Ureter (tissue), 1 donor: ENCODE data around the gene FDXR. TPM values are rescaled to one million over a fixed set of nuclear protein-coding genes. Genes with fewer than 3 reads are reported as not detected.

Experiments
- DNase-seq: peaks from one replicate; pipeline ENCODE4 v3.0.0-alpha.2; 2020; ENCODE audit warnings: low spot score
- total RNA-seq: library from RNA; stranded (reverse); gene quantifications from one replicate; pipeline ENCODE4 v1.2.4, GENCODE V29; 2023
- donor health status: DM: yes; HTN: yes; CAD: no.

FDXR gene
- total RNA-seq, 1 donor from 2014 or later: 18.4 TPM

DNA sequence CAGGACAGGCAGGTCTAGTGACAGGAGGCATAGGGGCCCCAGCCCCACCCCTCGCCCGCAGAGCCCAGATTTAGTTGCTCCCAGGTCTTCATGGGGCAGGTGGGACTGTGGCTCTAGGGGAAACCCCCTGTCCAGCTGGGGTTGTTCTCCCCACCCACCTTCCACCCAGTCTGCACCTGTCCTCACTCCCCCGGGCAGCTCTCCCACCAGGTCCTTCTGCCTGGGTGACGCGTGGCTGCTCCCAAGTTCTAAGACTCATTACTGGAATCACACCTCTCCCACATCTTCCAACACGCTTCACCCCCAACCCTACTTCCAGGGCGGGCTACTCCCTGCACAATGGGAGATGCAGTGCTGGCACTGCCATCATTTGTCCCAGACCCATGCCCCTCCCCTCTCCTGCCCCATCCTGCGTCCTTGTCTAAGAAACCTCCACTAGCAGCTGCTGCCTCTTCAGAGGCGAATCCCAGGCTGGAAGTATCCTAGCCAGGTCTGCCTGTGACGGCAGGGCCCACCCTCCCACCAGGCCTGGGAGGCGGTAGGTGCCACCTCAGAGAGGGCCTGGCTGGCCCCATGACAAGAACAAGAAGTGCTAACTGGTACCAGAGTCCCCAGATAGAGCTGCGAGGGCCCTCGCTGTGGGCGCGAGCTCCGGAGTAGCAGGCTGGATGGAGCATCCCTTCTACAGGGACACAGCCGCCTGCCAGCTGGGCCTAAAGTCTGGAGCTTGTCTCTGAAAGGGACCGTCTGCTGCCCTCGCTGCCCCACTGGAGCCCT lies 35.9 kb downstream of the FDXR start:
- DNase-seq: no peak

DNA sequence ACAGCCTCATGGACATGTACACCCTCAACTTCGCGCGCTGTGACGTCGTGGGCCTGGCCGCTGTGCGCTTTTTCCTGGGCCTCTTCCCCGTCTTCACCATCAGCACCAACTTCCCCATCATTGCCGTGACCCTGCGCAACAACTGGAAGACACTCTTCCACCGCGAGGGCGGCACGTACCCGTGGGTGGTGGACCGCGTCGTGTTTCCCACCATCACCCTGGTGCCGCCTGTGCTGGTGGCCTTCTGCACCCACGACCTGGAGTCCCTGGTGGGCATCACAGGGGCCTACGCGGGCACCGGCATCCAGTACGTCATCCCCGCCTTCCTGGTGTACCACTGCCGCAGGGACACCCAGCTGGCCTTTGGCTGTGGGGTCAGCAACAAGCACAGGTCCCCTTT lies 36.6 kb downstream of the FDXR start:
- no peak for DNase-seq

DNA sequence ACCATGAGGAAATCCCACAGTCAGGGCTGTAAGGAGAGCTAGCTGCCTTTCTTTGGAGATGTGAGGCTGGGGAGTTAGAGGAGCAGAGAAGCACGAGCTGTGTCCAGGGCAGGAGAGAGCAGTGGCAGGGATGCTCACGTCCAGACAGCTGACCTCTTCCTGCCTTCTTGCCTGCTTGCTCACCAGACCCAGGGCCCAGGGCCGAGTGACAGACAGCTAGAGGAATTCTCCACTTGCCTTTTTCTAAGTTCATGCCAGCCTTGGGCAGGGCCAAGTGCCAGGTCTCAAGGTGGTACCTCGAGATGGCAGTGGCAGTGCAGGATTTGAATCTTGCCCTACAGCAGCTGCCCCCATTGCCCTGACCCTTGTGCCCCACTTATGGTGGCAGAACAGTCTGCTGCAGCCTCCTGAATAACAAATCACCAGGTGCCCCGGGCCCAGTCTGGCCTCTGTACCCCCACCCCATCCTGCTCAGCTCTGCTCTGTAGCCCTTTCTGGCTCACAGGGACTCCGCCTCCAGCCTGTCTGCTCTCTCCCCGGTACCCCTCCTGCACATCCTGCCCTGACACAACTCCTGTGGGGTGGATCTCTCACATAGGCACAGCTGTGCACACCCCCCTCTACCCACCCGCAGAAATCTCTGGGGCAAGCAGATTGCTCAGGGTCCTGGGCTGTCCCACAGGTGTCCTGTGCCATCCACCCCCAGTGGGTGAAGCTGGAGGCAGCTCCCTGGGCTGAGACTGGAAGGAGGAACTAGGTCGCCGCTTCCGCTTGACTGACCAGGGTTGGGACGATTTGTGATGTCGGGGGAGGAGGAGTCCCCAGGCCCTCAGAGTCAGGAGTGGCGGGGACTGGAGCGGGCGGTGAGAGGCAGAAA lies 39.1 kb downstream of the FDXR start:
- no peak for DNase-seq

DNA sequence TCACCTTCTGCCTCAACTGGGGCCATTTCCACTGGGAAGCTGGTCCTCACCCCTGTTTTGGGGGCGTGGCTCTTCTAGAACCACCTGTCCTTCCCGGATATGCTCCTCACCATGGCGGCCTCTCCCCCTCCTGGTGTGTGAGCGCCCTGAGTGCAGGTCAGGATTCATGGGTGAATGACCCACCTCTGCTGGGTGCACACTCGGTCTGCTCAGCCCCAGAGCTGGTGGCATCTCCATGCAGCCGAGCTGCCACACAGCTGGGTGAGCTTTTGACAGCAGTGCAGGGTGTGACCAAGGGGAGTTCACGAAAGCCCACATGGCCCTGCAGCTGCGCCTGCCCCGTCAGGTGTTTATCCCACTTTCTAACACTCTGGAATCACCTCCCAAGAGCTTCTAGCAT lies 40.4 kb downstream of the FDXR start:
- no peak for DNase-seq

DNA sequence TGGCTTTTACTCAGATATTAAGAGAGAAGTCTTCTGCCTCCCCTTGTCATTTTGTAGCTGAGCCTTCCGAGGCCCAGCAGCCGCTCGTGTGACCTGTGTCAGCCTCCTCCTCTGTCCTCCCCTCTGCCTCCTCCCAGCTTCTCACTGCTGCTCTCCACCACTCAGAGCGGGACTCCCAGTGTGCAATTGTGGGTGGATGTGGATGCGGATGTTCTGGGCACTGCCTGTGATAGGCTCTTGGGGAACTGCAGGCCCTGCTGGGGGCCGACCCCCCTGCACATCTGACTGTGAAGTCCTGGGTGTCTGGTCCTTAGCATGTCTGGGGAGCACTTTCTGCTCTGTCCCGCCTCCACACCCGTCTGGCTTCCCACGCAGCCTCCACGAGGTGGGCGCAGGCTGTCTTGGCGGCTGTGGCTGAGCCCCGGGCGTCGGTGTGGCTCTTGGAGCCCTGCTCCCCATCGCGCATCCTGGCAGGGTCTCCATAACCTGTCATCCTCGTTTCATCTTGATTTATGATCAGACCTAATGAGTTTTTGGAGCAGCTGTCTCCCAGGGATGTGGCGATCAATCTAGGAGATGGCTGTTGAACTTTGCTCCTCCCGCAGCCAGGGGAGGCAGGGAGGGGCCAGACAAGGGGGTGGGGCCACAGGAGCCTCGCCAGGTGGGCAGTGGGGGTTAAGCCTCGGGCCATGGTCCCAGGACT lies 41.2 kb downstream of the FDXR start:
- DNase-seq: no peak

DNA sequence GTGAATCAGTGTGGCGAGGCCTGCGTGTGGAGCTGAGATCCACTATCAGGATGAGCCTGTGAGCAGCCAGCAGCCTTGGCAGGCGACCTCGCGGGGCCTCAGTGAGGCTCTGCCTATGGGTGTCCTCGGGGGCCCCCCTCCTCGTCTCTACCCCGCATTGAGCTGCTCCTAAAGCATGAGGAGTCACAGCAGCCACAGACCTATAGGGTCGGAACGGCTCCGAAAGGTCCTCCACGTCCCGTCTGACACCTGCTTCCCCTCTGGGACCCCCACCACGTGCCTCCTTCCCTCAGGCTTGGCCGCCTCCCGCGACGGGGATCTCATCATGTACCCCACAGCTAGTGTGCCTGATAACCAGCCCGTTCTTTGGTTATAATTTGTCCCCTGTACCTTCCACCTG lies 41.9 kb downstream of the FDXR start:
- no peak for DNase-seq

DNA sequence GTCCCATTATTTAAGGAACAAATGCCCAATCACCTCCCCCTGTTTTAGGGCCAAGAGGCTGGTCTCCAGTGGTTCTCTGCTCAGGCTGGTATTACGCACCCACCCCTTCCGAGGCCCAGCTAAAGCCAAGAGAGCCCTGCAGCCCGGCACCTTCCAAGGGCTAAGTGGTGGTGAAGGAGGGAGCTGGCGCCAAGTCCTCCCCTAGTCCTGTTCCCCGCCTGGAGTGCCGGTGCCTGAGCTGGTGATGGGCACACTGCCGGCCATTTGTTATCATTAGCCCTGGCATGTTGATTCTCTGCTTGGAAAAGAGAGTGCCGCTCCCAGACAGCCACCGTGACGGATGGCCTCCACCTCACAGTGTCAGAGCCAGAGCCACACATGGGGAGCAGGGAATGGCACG lies 45.0 kb downstream of the FDXR start:
- DNase-seq: no peak

DNA sequence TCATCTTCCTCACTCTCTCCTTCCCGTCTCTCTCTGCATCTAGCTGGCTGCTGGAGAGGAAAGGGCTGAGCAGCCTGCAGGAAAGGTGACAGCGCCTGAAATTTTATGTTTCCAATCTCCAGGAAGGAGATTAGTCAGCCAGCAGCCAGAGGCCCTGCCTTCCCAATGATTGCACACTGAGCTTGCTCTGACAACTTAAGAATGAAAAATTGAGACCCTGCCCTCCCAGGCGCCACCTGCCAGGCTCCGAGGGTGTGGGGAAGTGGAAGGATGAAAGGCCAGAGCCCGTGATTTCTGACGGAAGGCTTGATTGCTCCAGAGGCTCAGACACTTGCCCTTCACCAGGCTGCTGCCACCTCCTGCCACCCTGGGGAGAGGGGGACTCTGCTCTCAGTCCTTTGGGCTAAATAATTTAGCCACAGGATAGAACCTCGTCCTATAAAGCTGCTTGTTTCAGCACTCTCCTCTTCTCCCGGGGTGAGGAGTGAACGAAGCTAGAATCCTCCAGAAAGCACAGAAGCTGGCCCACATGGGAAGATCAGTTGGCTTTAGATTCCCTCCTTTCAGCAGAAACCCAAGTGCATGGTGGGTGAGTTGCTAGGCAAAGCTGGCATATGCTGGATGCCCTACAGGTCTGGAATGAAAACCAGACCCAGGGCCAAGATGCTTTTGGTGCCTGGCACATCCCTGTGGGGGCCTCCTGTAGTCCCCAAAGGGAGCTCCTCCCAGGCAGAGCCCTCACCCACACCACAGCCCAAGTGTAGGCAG lies 46.7 kb downstream of the FDXR start:
- no peak for DNase-seq

DNA sequence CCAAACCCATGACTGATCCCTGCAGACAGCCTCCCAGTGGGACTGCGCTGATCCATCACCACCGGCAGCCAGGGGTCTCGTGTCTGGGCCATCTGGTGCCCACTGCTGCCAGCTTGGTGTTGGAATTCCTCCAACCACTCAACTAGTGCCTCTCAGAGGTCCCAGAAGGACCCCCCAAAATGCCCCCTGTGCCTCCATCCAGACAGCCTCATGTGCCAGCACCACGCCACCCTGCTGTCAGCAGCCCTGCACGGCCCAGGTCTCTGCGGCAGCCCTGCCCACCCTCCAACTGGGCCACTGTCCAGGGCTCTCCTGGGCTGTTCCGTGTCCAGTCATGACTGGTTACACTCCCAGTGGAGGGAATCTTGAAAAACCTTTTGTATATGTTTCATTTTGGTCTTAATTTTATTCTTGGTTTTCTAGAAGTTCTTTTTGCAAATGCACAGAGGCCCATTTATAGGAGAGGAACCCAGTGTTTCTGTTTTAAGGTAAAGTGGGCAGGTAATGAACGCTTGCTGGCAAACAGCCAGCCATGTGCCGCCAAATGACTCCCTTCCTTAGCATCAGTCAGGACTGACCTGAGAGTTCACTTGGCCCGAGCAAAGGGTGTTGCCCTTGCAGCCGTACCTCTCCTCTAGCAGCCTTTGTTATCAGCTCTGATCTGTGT lies 47.7 kb downstream of the FDXR start:
- no peak for DNase-seq

DNA sequence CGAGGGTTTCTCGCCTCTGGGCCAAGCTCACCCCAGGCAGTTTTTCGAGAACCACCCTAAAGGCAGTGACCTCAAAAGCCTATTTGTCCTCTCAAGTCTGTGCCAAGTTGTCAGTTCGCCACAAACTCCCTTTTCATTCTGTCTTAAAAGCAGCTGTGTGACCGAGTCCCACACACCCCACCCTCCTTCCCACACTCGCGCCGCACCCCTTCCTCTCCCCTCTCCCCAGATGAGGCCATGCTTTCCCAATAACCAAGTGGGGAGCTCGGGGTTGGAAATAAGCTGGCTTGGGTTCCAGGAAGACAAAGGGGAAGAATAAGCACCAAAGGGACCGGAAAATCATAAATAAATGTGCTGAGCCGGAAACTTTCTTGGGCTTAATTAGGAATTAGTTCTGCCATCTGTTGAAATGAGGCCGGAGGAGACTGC lies 49.8 kb downstream of the FDXR start:
- DNase-seq: no peak

DNA sequence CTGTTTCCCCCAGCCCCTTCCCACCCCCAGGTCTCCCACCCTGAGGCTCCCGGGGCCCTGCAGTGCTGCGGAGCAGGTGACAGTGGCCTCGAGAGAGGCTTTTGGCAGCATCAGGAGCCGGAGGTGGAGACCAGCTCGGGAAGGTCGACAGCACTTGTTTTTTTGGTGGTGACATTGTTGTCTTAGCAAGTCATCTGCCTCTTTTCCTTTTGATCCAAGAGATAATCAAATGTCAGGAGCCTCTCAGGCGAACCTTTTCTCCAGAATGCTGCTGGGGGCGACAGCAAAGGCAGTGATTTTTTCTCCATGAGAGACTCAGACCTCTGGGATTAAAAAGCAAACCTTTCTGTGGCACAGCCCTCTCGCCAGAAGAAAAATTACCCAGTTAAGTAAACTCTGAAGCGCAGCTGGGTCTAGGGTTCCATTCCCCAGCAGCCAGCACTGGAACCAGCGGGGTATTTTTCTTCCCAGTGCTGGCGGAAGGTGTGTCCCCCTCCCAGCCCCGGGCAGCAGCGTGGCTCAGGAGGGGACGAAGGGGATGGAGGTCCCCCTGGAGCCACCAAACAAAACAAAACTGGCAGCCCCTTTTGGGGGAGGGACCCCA lies 50.4 kb downstream of the FDXR start:
- DNase-seq: no peak

DNA sequence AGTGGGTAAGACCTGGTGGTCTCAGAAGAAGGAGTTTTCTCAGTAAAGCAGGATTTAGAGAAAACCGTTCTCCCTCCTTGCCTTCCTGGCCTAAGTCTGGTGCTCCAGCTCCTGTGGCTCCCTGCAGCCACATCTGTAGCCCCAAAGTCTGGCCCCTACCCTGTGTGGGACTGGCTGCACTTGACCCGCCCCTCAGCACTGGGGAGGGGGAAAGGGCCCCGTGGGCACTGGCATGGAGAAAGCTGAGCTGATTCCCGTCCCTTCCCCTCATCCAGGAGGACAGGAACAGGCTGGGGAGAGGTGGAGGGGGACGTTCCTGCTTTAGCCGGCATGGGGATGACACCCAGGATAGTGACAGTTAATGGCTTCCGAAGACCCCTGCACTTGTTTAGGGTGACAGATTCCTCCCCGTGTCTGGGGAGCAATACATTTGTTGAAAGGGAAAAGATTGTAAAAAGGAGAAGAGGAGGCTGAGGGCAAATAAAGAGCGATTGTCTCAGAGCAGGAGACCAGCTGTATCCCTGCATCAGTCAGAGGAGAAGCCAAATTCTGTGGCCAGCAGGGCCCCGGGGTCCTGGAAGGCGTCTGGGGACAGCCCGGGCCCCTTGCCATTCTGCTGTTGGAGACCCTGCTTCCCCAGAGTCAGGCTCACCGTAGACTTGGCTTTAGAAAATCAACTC lies 51.0 kb downstream of the FDXR start:
- no peak for DNase-seq

DNA sequence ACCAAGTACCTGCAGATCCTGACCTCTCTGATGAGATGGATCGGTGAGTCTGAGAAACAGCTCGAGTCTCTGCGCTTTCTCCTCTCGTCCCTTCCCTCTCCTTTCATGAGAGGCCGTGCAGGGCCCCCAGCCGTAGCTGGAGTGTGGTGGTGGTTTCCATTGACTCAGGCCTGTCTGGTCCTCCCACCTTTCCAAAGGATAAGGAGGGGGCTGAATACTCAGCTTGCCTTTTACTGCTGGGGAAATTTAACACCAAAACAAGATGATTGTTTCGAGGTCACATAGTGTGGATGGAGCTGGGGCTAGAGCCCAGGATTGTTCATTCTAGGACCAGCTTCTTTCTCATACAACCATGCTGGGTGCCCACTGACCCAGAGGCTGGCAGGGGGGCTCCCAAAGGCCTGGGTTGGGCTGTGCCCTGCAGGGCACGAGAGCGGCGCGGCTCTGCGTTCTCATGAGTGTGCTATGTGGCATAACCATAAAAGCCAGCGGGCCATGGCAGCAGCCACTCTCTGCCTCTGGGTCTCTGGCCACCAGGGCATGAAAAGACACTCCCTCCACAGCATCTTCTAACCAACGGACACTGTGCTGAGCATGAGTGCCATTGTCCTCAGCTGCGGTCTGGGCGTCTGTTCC lies 52.9 kb downstream of the FDXR start:
- no peak for DNase-seq

DNA sequence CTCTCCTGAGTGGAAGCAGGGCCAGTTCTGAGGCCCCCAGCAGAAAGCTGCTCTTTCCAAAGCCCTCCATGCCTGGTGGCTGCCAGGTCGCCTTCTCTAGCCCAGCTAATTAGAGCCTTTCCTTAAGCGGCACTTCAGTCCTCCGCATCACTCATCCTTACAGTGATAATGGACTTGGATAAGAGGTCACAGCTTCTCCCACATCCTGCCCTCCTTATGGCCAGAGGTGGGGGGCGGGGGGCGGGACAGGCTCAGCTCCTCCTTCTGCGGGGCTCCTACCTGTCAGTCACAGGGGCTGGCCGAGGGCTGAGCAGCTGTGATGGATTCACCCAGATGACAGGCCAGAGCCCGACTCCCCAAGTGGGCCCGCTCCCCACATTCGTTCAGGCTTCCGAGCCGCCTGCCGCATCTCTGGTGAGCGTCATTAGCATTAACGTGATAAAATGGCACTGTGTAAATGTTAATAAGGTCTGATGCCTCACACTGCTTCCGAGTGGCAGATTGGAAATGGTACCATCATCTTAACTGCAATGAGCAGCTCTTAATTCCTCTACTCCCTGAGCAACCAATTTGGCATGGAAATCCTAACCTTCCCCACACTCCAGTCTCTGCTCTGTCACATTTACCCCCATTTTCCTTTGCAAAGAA lies 54.4 kb downstream of the FDXR start:
- no peak for DNase-seq

DNA sequence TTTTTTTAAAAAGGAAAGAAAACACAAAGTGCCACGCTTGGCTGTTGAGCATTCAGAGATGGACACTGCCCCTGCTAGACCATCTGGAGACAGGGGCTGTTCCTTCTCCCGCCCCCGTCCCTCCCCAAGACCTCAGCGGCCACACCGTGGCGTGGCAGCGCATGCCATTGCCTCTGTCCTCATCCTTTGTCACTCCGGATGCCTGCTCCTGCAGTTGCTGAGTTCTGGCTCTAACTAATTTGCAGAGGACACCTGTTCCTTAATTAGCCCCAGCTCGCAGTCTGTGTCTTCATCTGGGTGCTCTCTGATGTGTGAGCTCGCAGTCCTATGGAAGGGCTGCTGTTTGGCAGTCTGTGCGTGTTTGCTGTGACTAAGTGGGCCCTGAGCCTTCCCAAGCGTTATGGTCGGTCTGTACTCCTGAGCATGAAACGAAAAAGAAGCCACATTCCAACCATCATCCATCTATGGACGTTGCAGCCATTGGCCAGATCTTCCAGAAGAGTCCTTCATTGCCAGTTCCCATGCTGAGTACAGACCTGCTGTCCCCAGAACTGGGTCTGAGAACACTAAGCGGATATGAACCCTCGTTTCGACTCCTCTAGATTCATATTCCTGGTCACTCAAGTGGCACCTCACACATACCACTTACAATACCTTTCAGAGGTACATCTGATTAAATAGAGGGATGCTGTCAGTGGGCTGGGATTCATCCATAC lies 55.7 kb downstream of the FDXR start:
- no peak for DNase-seq

DNA sequence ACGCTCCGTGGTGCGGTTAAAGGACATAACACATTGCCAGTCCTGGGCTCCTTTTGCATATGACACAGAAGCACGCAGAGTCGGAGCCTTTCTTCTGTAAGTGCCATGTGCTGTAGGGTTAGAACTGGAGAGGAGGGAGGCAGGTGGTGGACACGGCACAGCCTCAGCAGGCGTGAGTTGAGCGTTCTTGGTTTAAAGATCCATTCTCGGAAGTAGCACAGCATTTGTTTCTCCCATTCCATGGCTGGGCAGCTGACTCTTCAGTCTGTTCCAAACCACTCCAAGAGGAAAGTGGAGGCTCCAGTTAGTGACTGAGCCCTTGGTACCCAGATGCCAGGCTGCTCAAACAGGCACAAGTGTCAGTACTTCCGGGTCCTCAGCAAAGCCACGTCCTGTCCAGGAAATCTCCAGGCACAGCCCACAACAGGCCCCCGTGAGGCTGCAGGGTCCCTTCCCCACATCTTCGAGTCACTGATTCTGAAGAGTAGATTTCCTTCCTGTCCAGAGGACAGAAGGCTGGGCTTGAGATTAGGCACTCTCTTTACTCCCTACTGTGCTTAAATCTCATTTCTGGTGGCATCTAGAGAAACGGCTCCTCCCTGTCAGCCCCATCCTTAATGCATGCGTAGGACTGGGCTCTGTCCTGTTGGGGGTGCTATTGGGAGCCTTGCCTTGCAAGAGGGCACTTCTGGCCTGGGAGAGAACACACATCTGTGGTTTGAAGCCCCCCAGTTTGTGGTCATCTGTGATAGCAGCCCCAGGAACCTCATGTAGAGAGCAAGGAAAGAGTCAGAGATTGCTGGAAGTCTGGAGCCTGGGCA lies 57.0 kb downstream of the FDXR start:
- no peak for DNase-seq

DNA sequence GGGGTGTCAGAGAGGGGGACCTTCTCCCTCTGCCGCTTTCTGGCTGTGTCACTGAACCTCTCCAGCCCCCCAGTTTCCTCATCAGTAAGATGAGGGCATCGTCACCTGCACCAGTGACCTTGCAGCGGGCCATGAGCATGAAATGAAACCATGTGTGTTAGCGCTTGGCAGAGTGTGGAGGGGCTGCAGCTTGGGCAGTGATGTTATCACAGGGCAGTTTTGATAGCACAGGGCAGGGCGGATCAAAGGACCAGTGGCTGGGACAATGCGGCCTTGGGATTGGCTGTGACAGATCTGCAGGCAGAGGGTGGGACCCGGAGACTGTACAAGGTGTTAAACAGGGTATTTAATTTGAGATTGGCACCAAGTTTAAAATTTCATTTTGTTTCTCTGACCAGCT lies 57.7 kb downstream of the FDXR start:
- no peak for DNase-seq

DNA sequence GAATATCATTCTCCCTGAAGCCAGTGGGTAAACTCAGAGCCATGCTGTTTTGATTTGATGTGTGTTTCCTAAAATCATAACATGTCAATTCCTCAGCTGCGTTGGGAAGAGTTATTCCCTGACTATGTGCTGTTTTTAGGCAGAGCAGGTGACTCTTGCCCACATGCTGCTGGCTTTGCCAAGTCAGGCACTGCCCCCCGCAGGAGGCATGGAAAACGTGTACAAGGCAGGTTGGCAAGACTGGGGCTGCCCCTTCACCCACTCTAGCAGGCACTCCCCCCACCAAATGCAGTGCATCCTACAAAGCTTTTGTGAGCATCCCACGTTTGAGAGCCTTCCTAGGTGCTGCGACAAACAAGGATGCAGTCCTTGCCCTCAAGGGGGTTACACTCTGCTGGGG lies 58.3 kb downstream of the FDXR start:
- no peak for DNase-seq
